Small intestine (tissue), 7 donors: Measurements from ENCODE around the gene GRIK5. TPM values are rescaled to one million over a fixed set of nuclear protein-coding genes. Genes with fewer than 3 reads are reported as not detected.
"Not testable (repeated sequence)": the region's sequence is repeated elsewhere in the genome, so short reads cannot be mapped to it uniquely, and the experiment has no call there.

Experiments
- DNase-seq, 2 donors: peaks; one replicate each; pipeline versions ENCODE4 v3.0.0 to v3.0.0-alpha.2; 2013
- FAIRE-seq: peaks from 2 replicates; lab custom pipeline; 2012; peaks lifted over from hg19 to GRCh38; lab: Jason Lieb, UNC
- H3K27ac ChIP-seq, 3 donors: one replicate each; pipeline ENCODE4 v1.5.1; 2013; ENCODE audit warnings: low read length in 2 of 3, mild to moderate bottlenecking in 2 of 3, control low read depth in 1 of 3, inconsistent platforms in 1 of 3, low read depth in 1 of 3, moderate library complexity in 1 of 3
- H3K27me3 ChIP-seq, 3 donors: one replicate each; pipeline ENCODE4 v1.6.1; 2013; ENCODE audit warnings: low read length in 3 of 3, inconsistent platforms in 1 of 3; ENCODE audit not compliant: control insufficient read depth in 3 of 3, insufficient read depth in 3 of 3
- H3K36me3 ChIP-seq, 3 donors: one replicate each; pipeline ENCODE4 v1.6.1; 2013; ENCODE audit warnings: low read length in 3 of 3, inconsistent platforms in 1 of 3, low read depth in 1 of 3, mild to moderate bottlenecking in 1 of 3, moderate library complexity in 1 of 3; ENCODE audit not compliant: control insufficient read depth in 3 of 3, insufficient read depth in 2 of 3
- H3K4me1 ChIP-seq, 3 donors: one replicate each; pipeline ENCODE4 v1.6.1; 2013; ENCODE audit warnings: low read length in 2 of 3, inconsistent platforms in 1 of 3, low read depth in 1 of 3, mild to moderate bottlenecking in 1 of 3, moderate library complexity in 1 of 3; ENCODE audit not compliant: control insufficient read depth in 3 of 3, insufficient read depth in 2 of 3
- H3K4me3 ChIP-seq, 3 donors: one replicate each; pipeline ENCODE4 v1.5.1; 2013; ENCODE audit warnings: low read length in 3 of 3, control low read depth in 1 of 3, inconsistent platforms in 1 of 3, low read depth in 1 of 3, mild to moderate bottlenecking in 1 of 3, moderate library complexity in 1 of 3
- H3K9me3 ChIP-seq, 2 donors: one replicate each; pipeline ENCODE4 v1.6.1; 2013; ENCODE audit warnings: low read depth in 1 of 2, low read length in 1 of 2; ENCODE audit not compliant: control insufficient read depth in 2 of 2, insufficient read depth in 1 of 2
- WGBS, 3 donors: extraction: QIAGEN DNeasy Blood & Tissue Kit; methylation state at CpG; one replicate each; pipeline ENCODE4 v1.1.7; 2013; 5-methylcytosine and 5-hydroxymethylcytosine counted together
- polyA plus RNA-seq, 4 donors: library from polyadenylated mRNA; stranded (reverse) in 3 of 4; unstranded in 1 of 4; fragments of 200-250 nt in 3 of 4; fragments of 120-200 nt in 1 of 4; gene quantifications; one replicate each; pipeline versions ENCODE4 v1.2.1 to v1.2.3, GENCODE V29; 2013
- donor health status: healthy with polysubstance abuse.
- donor health status: control.
- donor health status: control.
- donor health status: Bipolar disorder and iron deficiency.
- donor health status: healthy.

The GRIK5 gene
- polyA plus RNA-seq, 4 donors, result 0.27 to 1.6 (median 0.68) TPM; not detected in 1

DNA sequence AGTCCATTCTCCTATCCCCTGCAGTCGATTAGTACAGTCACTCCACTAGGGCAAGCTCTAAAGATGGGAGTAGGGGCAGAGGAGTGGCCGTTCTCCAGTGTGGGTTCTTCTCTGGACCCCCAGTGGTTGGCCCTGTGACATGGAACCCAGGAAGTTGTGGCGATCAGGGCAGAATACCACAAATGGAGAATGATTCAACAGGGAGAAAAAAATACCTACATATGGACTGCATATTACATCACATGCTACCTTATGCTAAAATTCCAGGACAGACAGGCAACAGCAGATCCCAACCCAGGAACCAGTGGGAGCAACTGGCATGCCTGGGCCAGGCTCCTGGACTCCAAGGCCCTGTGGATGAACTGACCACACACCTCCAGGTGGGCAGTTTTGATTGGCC, 41.8 kb upstream of the GRIK5 start:
- H3K36me3 ChIP-seq, result no peaks in the 10 kb centered on the region
- H3K27ac ChIP-seq, result no peak overlapping the region
- H3K4me3 ChIP-seq, result no peak overlapping the region
- 79 to 87% (median 80%) methylated on average over 3 of the region's 3 CpGs for WGBS, 3 donors
- H3K4me1 ChIP-seq, result no peaks in the 10 kb centered on the region
- H3K9me3 ChIP-seq, result no peaks in the 10 kb centered on the region
- peaks cover 0 to 11% (median 0%) of the 10 kb centered on the region in 3 donors for H3K27me3 ChIP-seq
- no peak for FAIRE-seq
- DNase-seq, result no peak

DNA sequence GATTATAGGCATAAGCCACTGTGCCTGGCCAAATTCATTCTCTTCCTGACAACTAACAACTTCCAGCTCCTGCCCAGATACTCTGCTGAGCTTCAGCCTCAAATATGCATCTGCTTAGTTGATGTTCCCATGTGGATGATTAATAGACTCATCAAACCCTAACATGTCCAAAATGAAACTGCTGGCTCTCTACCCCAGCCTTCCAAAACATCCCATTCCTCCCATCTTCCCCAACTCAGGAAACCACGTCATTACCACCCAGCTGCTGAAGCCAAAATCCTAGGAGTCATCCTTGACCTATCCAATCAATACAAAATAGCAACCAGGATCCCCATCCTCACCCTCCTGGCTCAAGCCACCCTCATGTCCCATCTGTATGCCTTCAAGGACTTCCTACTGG, 41.4 kb upstream of the GRIK5 start:
- Histone ChIP-seq H3K27me3 (peaks cover 0 to 11% (median 0%) of the 10 kb centered on the region in 3 donors), H3K27ac (no peak overlapping the region), H3K4me1 (no peaks in the 10 kb centered on the region), H3K9me3 (no peaks in the 10 kb centered on the region), H3K4me3 (no peak overlapping the region), H3K36me3 (no peaks in the 10 kb centered on the region)
- DNase-seq, result no peak
- FAIRE-seq, result no peak
- WGBS, 3 donors, result 72 to 83% (median 73%) methylated on average over 1 of the region's 1 CpG

DNA sequence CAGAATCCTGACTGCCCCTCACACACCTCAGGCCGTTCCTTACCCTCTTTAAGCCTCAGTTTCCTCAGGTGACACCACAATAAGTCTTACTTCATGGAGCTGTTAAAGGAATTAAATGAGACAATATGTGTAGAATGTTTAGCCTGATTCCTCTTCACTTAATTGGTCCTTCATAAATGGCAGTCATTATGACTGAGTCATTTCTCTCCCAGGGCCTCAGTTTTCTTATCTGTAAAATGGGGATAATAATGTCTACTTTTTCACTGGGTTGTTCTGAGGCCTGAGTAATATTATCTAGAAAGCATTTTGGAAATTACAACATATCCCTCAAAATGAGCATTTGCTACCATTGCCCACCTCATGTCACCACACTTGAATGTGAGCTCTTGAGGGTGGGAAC, 40.7 kb upstream of the GRIK5 start:
- H3K9me3 ChIP-seq, result no peaks in the 10 kb centered on the region
- no peak overlapping the region for H3K27ac ChIP-seq
- 50 to 76% (median 55%) methylated on average over 1 of the region's 1 CpG for WGBS, 3 donors
- H3K4me1 ChIP-seq, result no peaks in the 10 kb centered on the region
- H3K36me3 ChIP-seq, result no peaks in the 10 kb centered on the region
- H3K4me3 ChIP-seq, result no peak overlapping the region
- peaks cover 0 to 11% (median 0%) of the 10 kb centered on the region in 3 donors for H3K27me3 ChIP-seq
- FAIRE-seq (no peak), DNase-seq (no peak)

DNA sequence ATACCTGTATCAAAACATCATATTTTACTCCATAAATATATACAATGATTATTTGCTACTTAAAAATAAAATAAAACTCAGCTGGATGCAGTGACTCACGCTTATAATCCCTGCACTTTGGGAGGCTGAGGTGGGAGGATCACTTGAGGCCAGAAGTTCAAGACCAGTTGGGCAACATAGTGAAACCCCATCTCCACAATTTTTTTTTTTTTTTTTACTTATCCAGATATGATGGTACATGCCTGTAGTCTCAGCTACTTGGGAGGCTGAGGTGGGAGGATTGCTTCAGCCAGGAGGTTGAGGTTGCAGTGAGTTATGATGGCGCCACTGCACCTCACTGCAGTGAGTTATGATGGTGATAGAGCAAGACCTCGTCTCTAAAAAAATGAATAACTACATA, 39.9 kb upstream of the GRIK5 start:
- H3K4me3 ChIP-seq, result no peak overlapping the region
- H3K36me3 ChIP-seq, result no peaks in the 10 kb centered on the region
- no peak for FAIRE-seq
- DNase-seq, result no peak
- no peaks in the 10 kb centered on the region for H3K9me3 ChIP-seq
- no peaks in the 10 kb centered on the region for H3K4me1 ChIP-seq
- H3K27me3 ChIP-seq, result peaks cover 0 to 7% (median 0%) of the 10 kb centered on the region in 3 donors
- WGBS, 3 donors, result 77 to 82% (median 81%) methylated on average over 3 of the region's 3 CpGs
- H3K27ac ChIP-seq, result no peak overlapping the region

DNA sequence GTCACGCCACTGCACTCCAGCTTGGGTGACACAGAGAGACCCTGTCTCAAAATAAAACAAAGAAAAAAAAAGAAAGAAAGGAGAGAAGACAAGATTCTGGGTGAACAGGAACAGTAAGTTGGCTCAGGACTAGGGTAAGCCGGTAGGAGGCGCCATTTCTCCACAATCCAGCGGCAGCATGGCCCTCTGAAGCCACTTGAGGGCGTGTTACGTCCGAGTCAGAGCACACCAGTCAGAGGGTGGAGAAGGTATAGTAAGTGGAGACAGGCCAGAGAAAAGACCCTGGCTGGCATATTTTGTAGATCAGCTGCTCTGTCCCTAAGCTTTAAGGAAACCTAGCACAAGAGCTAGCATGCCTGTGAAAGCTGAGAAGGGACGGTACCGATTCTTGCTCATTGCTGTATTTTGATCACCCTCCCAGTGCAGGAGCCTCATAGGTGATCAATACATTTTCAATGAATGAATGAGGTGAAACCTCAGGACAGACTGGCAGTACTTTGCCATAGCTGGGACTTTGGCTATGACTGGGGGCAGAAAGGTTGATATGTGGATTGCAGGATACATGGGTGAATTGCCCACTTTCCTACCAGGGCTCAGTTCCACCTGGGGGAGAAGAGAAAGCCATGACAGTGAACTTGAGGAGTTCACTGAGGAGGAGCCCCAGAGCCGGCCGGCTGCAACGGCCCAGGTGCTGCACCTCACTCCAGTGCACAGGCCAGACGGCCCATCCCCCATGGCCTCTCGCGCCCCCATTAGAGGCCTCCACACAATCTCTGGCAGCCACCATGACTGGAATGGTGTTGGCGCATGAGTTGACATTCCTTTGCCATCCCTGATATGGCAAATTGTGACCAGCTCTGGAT, 38.8 kb upstream of the GRIK5 start:
- Histone ChIP-seq H3K27ac (no peak overlapping the region), H3K9me3 (no peaks in the 10 kb centered on the region), H3K36me3 (no peaks in the 10 kb centered on the region), H3K27me3 (peaks cover 0 to 3% (median 0%) of the 10 kb centered on the region in 3 donors), H3K4me1 (no peaks in the 10 kb centered on the region), H3K4me3 (no peak overlapping the region)
- FAIRE-seq (no peak), DNase-seq (peak; percentile 81 to 83)
- WGBS, 3 donors, result 30 to 36% (median 31%) methylated on average over 16 of the region's 16 CpGs

DNA sequence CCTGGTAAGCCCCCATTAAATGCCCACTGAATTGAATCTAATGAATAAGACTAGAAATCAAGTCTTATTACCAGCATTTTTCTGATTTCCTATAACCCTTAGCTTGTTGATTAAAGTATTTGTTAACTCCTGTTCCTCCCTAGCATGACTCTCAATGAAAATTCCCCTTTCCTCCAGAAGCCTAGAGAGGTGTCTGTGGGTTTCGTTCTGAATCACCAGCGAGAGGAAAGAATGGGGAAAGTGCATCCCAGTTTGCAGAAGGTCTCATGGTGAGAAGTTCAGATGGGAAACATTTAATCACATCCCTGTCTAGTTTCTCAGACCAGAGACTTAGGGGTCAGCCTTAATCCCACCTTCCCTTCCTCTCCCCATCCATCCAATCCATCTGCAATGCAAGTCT, 35.4 kb upstream of the GRIK5 start:
- peaks cover 0 to 3% (median 0%) of the 10 kb centered on the region in 3 donors for H3K27me3 ChIP-seq
- no peak overlapping the region for H3K4me3 ChIP-seq
- DNase-seq (no peak), FAIRE-seq (no peak)
- WGBS, 3 donors, result 69 to 81% (median 77%) methylated on average over 2 of the region's 2 CpGs
- no peaks in the 10 kb centered on the region for H3K36me3 ChIP-seq
- H3K9me3 ChIP-seq, result no peaks in the 10 kb centered on the region
- no peak overlapping the region for H3K27ac ChIP-seq
- H3K4me1 ChIP-seq, result no peaks in the 10 kb centered on the region

DNA sequence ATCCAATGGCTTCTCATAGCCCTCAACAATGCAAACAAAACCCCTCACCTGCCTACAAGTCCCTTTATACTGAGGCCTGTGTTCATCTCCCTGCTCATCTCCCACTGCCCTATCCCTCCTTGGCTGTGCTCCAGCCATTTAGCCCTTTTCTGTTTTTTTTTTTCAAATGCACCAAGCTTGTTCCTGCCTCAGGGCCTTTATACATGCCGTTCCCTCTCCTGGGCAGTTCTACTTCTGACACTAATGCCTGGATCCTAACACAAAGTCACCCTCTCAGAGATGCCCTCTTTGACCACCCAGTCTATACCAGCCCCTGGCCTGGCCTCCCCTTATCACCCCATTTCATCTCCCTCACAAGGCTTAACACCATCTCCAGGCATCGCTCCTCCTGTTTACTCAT, 32.9 kb upstream of the GRIK5 start:
- FAIRE-seq (no peak), DNase-seq (no peak)
- H3K9me3 ChIP-seq, result no peaks in the 10 kb centered on the region
- no peak overlapping the region for H3K27ac ChIP-seq
- H3K36me3 ChIP-seq, result no peaks in the 10 kb centered on the region
- no peaks in the 10 kb centered on the region for H3K4me1 ChIP-seq
- peaks cover 0 to 3% (median 0%) of the 10 kb centered on the region in 3 donors for H3K27me3 ChIP-seq
- WGBS, 3 donors, result 91 to 93% (median 92%) methylated on average over 2 of the region's 2 CpGs
- H3K4me3 ChIP-seq, result no peak overlapping the region

DNA sequence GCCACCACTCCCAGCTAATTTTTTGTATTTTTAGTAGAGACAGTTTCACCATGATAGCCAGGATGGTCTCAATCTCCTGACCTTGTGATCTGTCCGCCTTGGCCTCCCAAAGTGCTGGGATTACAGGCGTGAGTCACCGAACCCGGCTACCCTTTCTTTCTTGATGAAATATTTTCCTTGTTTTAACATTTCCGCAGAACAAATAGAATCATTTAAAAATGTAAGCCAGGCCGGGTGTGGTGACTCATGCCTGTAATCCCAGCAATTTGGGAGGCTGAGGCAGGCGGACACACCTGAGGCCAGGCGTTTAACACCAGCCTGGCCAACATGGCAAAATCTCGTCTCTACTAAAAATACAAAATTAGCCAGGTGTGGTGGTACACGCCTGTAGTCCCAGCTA, 30.2 kb upstream of the GRIK5 start:
- WGBS, 3 donors, result 88 to 92% (median 91%) methylated on average over 10 of the region's 10 CpGs
- H3K36me3 ChIP-seq, FAIRE-seq, H3K4me3 ChIP-seq, DNase-seq, H3K4me1 ChIP-seq, H3K9me3 ChIP-seq, H3K27ac ChIP-seq: not testable (repeated sequence)
- H3K27me3 ChIP-seq, result peaks cover 0 to 22% (median 0%) of the 10 kb centered on the region in 3 donors
